GM23338 (cell line): ENCODE measurements around the gene KLHDC8B. TPM values are rescaled to one million over a fixed set of nuclear protein-coding genes. Genes with fewer than 3 reads are reported as not detected.

Source experiments
- ATAC-seq: fragments of 200-7000 bp; cut with Tn5 transposase; 3 replicates; pipeline ENCODE4 v1.9.1; 2020
- DNase-seq: peaks from one replicate; pipeline ENCODE4 v3.0.0-alpha.2; 2015; ENCODE audit warnings: low spot score
- H2AFZ ChIP-seq: fragments of 200-600 bp; sonication (generic); 2 replicates; pipeline ENCODE4 v1.8.0; 2016; ENCODE audit warnings: antibody characterized with exemption, mild to moderate bottlenecking, moderate library complexity
- H3F3A ChIP-seq: fragments of 200-600 bp; sonication (generic); replicated peaks from 2 replicates; pipeline ENCODE4 v1.8.0; 2017; ENCODE audit warnings: antibody characterized with exemption, mixed run types, low read depth
- H3K27ac ChIP-seq: fragments of 200-600 bp; sonication (generic); 2 replicates; pipeline ENCODE4 v1.6.1; 2016; ENCODE audit warnings: low read depth
- H3K27me3 ChIP-seq: fragments of 200-600 bp; sonication (generic); 2 replicates; pipeline ENCODE4 v1.8.0; 2016; ENCODE audit warnings: mild to moderate bottlenecking, mixed run types, moderate library complexity; ENCODE audit not compliant: insufficient read depth
- H3K36me3 ChIP-seq: fragments of 200-600 bp; sonication (generic); 2 replicates; pipeline ENCODE4 v1.8.0; 2016; ENCODE audit warnings: mild to moderate bottlenecking; ENCODE audit not compliant: insufficient read depth
- H3K4me1 ChIP-seq: fragments of 200-600 bp; sonication (generic); 2 replicates; pipeline ENCODE4 v1.8.0; 2016; ENCODE audit warnings: mild to moderate bottlenecking, moderate library complexity; ENCODE audit not compliant: insufficient read depth
- H3K4me2 ChIP-seq: fragments of 200-600 bp; sonication (generic); 2 replicates; pipeline ENCODE4 v1.7.1; 2017; ENCODE audit warnings: mixed run types
- H3K4me3 ChIP-seq: fragments of 200-600 bp; sonication (generic); 2 replicates; pipeline ENCODE4 v1.6.1; 2016; ENCODE audit warnings: mixed run types
- H3K79me2 ChIP-seq: fragments of 200-600 bp; sonication (generic); replicated peaks from 2 replicates; pipeline ENCODE4 v1.8.0; 2017; ENCODE audit warnings: mild to moderate bottlenecking; ENCODE audit not compliant: insufficient read depth
- H3K9me2 ChIP-seq: fragments of 200-600 bp; sonication (generic); 2 replicates; pipeline ENCODE4 v1.8.0; 2017; ENCODE audit not compliant: insufficient read depth
- H4K20me1 ChIP-seq: fragments of 200-600 bp; sonication (generic); replicated peaks from 2 replicates; pipeline ENCODE4 v1.8.0; 2017; ENCODE audit warnings: mild to moderate bottlenecking; ENCODE audit not compliant: insufficient read depth
- H3K27ac Mint-ChIP-seq: 2 replicates; pipeline ENCODE4 v1.8.0; 2020; ENCODE audit warnings: inconsistent platforms, mild to moderate bottlenecking, moderate library complexity, mixed read lengths
- H3K27me3 Mint-ChIP-seq: 3 replicates; pipeline ENCODE4 v1.8.0; 2022; ENCODE audit warnings: low read depth, mild to moderate bottlenecking, moderate library complexity, mixed read lengths, inconsistent platforms; ENCODE audit not compliant: insufficient read depth, poor library complexity
- H3K36me3 Mint-ChIP-seq: 3 replicates; pipeline ENCODE4 v1.8.0; 2021; ENCODE audit warnings: low read depth, mild to moderate bottlenecking, inconsistent platforms, moderate library complexity, mixed read lengths
- H3K4me1 Mint-ChIP-seq: 3 replicates; pipeline ENCODE4 v1.8.0; 2020; ENCODE audit warnings: mild to moderate bottlenecking, inconsistent platforms, mixed read lengths
- H3K4me3 Mint-ChIP-seq: 3 replicates; pipeline ENCODE4 v1.8.0; 2021; ENCODE audit warnings: moderate library complexity, mild to moderate bottlenecking, inconsistent platforms, mixed read lengths
- H3K9me3 Mint-ChIP-seq: 3 replicates; pipeline ENCODE4 v1.8.0; 2020; ENCODE audit warnings: moderate library complexity, mild to moderate bottlenecking, inconsistent platforms, mixed read lengths
- CTCF ChIP-seq, 2 experiments: fragments of 200-600 bp in 1 of 2; sonication (generic) in 1 of 2; conservative IDR thresholded peaks; 2 replicates each; pipeline versions ENCODE4 v1.5.1 to v1.6.1; 2016 to 2017; ENCODE audit warnings: antibody characterized with exemption in 2 of 2, low read depth in 2 of 2, mild to moderate bottlenecking in 2 of 2, moderate library complexity in 1 of 2
- ETS1 ChIP-seq: IDR thresholded peaks from 2 replicates; pipeline ENCODE4 v1.6.1; 2016; ENCODE audit warnings: antibody characterized with exemption
- EZH2 ChIP-seq: fragments of 200-600 bp; sonication (generic); IDR thresholded peaks from one replicate; pipeline ENCODE4 v1.8.0; 2017; ENCODE audit warnings: antibody characterized with exemption, mild to moderate bottlenecking, low read depth; ENCODE audit not compliant: unreplicated experiment
- JUNB ChIP-seq: IDR thresholded peaks from one replicate; pipeline ENCODE4 v1.6.1; 2016; ENCODE audit warnings: antibody characterized with exemption; ENCODE audit not compliant: unreplicated experiment
- NANOG ChIP-seq: IDR thresholded peaks from 2 replicates; pipeline ENCODE4 v1.6.1; 2016; ENCODE audit warnings: antibody characterized with exemption, borderline replicate concordance
- STAT1 ChIP-seq: IDR thresholded peaks from one replicate; pipeline ENCODE4 v1.6.1; 2016; ENCODE audit warnings: antibody characterized with exemption; ENCODE audit not compliant: unreplicated experiment
- ZNF114 ChIP-seq: fragments of 250-450 bp; sonication (Bioruptor Pico); IDR thresholded peaks from 2 replicates; pipeline ENCODE4 v1.5.0; 2020; ENCODE audit warnings: mild to moderate bottlenecking, moderate library complexity
- ZNF331 ChIP-seq: fragments of 250-450 bp; sonication (Bioruptor Pico); IDR thresholded peaks from 2 replicates; pipeline ENCODE4 v1.5.0; 2020; ENCODE audit warnings: low read depth, mild to moderate bottlenecking, moderate library complexity
- ZNF462 ChIP-seq: fragments of 250-450 bp; sonication (Bioruptor Pico); IDR thresholded peaks from 2 replicates; pipeline ENCODE4 v1.5.0; 2020; ENCODE audit warnings: mild to moderate bottlenecking, moderate library complexity
- polyA plus RNA-seq: library from polyadenylated mRNA; unstranded; fragments of >200 nt; fragmentation: Nextera tagmentation; extraction: Ambion mirVana; gene quantifications from 2 replicates; pipeline ENCODE4 v1.2.1, GENCODE V29; 2016
- total RNA-seq: library from RNA; depleted of rRNA; stranded (reverse); fragments of >200 nt; shearing (Covaris generic); gene quantifications from 2 replicates; pipeline ENCODE4 v1.2.3, GENCODE V29; 2014

KLHDC8B gene
- total and polyA plus RNA-seq, 2 experiments from 2014 or later: 4.7 to 11.1 TPM

GRCh38 chr3:49123687-49124086, 47.7 kb upstream of the KLHDC8B start:
- no peaks in the 10 kb centered on the region for H4K20me1 ChIP-seq
- Mint-ChIP-seq H3K4me1 (peaks cover 4% of the 10 kb centered on the region; the same call in 2 of the 3 replicates), H3K27ac (no peak overlapping the region), H3K9me3 (no peaks in the 10 kb centered on the region; the same call in 2 of the 3 replicates), H3K27me3 (peaks cover 5% of the 10 kb centered on the region), H3K4me3 (no peak overlapping the region), H3K36me3 (peaks cover 12% of the 10 kb centered on the region)
- H3K79me2 ChIP-seq: peaks cover 10% of the 10 kb centered on the region
- H3K36me3 ChIP-seq: no peaks in the 10 kb centered on the region; the same call in 1 of the 2 replicates
- no peak overlapping the region for H3K4me2 ChIP-seq
- H3K4me1 ChIP-seq: peaks cover 4% of the 10 kb centered on the region; the same call in 1 of the 2 replicates
- H3F3A ChIP-seq: peaks cover 21% of the 10 kb centered on the region
- no peak for DNase-seq
- no peak overlapping the region for H3K4me3 ChIP-seq
- no peak for TF ChIP-seq ETS1
- TF ChIP-seq ZNF331 (CRISPR knock-in tag): no peak
- TF ChIP-seq STAT1: no peak
- no peak for TF ChIP-seq ZNF462
- no peak for TF ChIP-seq EZH2
- no peak for TF ChIP-seq ZNF114 (CRISPR knock-in tag)
- TF ChIP-seq NANOG: no peak
- TF ChIP-seq CTCF (conservative IDR thresholded peaks at IDR 0.05; ENCODE audit: low read depth in 2 of 2): no peak
- TF ChIP-seq JUNB: no peak
- H3K27ac ChIP-seq: no peak overlapping the region
- no peak overlapping the region for H2AFZ ChIP-seq
- no peak for ATAC-seq
- H3K27me3 ChIP-seq: no peaks in the 10 kb centered on the region
- no peaks in the 10 kb centered on the region for H3K9me2 ChIP-seq
